GM10847 (cell line): Measurements from ENCODE around the gene NCAM1.

Experiments used
- POLR2A ChIP-seq: IDR thresholded peaks from 2 replicates; pipeline ENCODE4 v1.6.1; 2011; ENCODE audit not compliant: insufficient read length; ENCODE audit errors: extremely low read depth

NCAM1 gene

GRCh38 chr11:112961146-112961668 lies at the start of gene NCAM1:
Gene NCAM1 (plus strand): TSS chr11:112961420.
- TF ChIP-seq POLR2A: no peak

- no peak for TF ChIP-seq POLR2A
Measured at GRCh38 chr11:112922606-112923005, 38.6 kb upstream of the NCAM1 start.

GRCh38 chr11:112925516-112926310 lies 35.5 kb upstream of the NCAM1 start:
- TF ChIP-seq POLR2A: no peak

- no peak for TF ChIP-seq POLR2A
Measured at GRCh38 chr11:112928136-112928535, 33.1 kb upstream of the NCAM1 start.

- no peak for TF ChIP-seq POLR2A
Measured at GRCh38 chr11:112929432-112929831, 31.8 kb upstream of the NCAM1 start.

- no peak for TF ChIP-seq POLR2A
Measured at GRCh38 chr11:112931703-112932102, 29.5 kb upstream of the NCAM1 start.

GRCh38 chr11:112932593-112932992 lies 28.6 kb upstream of the NCAM1 start:
- TF ChIP-seq POLR2A: no peak

- no peak for TF ChIP-seq POLR2A
Measured at GRCh38 chr11:112933970-112934369, 27.2 kb upstream of the NCAM1 start.

GRCh38 chr11:112941104-112941503 lies 20.1 kb upstream of the NCAM1 start:
- no peak for TF ChIP-seq POLR2A

- TF ChIP-seq POLR2A: no peak
Measured at GRCh38 chr11:112942966-112943643, 18.1 kb upstream of the NCAM1 start.

GRCh38 chr11:112946866-112947265 lies 14.4 kb upstream of the NCAM1 start:
- no peak for TF ChIP-seq POLR2A

- TF ChIP-seq POLR2A: no peak
Measured at GRCh38 chr11:112949781-112950575, 11.2 kb upstream of the NCAM1 start.

- TF ChIP-seq POLR2A: no peak
Measured at GRCh38 chr11:112958670-112959069, 2.5 kb upstream of the NCAM1 start.

GRCh38 chr11:112961751-112962578 lies 745 bp downstream of the NCAM1 start:
- no peak for TF ChIP-seq POLR2A
